GM13977 (cell line): ENCODE data around the gene SSH3.

ENCODE experiments used
- DNase-seq: peaks from one replicate; pipeline ENCODE4 v3.0.0; 2012; ENCODE audit warnings: low spot score
- CTCF ChIP-seq: IDR thresholded peaks from 2 replicates; pipeline ENCODE4 v1.5.1; 2012; ENCODE audit warnings: mild to moderate bottlenecking, control low read depth; ENCODE audit not compliant: insufficient read depth; ENCODE audit errors: extremely low read depth, missing control alignments
- in situ Hi-C: fragments of 300-500 bp; cut with MboI; formaldehyde crosslinking; loops from one replicate; pipeline ENCODE4 v1.12.0; 2022; ENCODE audit warnings: low sequenced_read_pairs, low pct_unique_long_range_greater_than_20kb, mixed read lengths, inconsistent platforms; ENCODE audit not compliant: unreplicated experiment

SSH3 gene

DNA sequence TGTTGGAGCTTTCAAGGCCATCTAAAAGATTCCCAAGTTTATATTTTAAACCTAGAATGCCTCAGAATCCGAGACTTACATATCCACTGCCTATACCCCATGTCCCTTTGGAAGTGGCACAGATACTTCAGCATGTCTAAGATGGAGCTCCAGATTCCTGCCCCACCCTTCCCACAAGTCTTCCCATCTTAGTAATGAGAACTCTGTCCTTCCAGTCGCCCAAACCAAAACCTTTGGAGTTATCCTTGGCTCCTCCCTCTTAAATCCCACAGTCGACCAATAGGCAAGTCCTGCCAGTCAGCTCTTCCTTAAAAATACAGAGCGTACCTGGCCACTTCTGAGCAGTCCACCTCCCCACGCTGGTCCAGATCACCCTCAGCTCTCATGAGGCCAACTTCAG lies 45.7 kb downstream of the SSH3 start:
- TF ChIP-seq CTCF: no peak
- in situ Hi-C loops: no loop called here
- DNase-seq: no peak

GRCh38 chr11:67349457-67349856 lies 46.1 kb downstream of the SSH3 start:
- in situ Hi-C loops: no loop called here
- no peak for TF ChIP-seq CTCF
- no peak for DNase-seq

GRCh38 chr11:67349928-67350465 lies 46.7 kb downstream of the SSH3 start:
- no peak for DNase-seq
- in situ Hi-C loops: no loop called here
- TF ChIP-seq CTCF: no peak

DNA sequence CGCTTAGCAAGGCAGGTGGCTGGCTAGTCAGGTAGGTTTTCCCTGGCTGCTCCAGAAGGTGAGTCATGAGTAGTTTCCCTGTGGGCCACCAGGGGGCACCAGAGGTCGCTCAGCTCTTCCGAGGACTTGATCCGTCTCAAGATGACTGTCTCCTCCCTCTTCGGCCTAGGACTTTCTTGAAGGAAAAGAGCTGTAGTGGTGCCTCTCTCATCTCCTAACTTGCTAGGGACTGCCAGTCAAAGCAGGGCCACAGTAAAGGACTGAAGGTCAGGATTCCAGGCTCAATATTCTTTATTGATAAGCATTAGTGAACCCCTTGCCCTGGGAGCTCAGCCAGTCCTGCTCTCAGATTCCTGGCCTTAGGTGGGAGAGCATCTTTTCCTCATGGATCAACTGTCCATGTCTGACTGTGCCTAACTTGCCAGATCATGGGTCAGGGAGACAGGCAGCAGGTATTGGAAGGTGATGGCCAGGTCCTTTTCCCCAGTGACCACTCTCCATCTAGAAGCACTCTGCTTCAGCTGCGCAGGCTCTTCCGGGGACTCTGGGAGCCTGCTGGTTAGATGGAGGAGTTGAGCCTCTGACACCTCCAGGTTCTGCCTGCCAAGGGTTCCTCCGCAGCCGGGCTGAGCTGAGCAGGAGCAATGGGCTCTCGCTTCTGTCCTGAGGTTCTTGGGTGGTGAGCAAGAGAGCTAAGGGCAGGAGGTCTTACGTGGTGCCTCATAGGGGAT lies 48.1 kb downstream of the SSH3 start:
- peak; percentile 91 for TF ChIP-seq CTCF
- peak; percentile 76 for DNase-seq
- in situ Hi-C loops: no loop called here

GRCh38 chr11:67352546-67353316 lies 49.4 kb downstream of the SSH3 start:
- in situ Hi-C loops: no loop called here
- peak; percentile 60 for DNase-seq
- no peak for TF ChIP-seq CTCF

- DNase-seq: peak; percentile 96
- in situ Hi-C loops: no loop called here
- no peak for TF ChIP-seq CTCF
Measured at GRCh38 chr11:67353317-67354074, 50.2 kb downstream of the SSH3 start, which contains the start of gene POLD4. POLD4 (minus strand) TSS chr11:67353546; CDS start chr11:67353399, 147 bp downstream.
